ENCODE data around the gene ACKR3.

The ACKR3 gene

DNA sequence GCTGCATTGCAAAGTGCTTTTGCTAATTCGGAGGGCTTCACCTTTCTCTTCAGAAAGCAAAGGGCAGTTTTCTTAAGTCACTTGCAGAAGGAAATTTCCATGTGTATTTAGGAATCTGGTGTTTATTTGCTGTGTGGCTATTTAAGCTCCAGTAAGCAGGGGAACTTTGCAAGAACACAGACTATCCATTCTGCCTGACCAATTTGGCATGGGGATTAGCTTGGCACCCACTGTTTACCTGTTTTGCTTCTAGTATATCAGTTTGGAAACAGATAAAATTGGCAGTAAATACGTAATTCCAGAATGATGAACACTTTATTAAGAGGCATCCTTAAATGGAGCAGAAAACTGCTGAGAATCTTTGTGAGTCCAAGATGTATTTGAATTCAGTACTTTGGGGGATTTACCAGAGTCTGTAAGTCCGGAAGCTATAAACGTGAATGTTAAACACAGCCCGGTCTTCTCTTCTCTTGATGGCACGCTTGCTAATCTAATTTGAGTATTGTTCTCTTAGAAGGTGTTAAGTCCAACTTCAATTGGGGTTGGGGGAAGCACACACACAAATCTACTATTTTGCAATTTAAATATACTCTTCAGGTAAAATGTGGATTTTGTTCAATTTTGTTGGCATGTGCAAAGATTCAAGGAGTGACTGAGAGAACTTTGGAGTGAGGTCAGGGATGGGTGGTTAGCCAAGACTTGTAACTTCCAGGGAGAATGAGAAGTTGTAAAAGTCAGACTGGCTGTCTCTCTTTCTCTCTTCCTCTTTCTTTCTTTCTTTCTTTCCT lies 650 bp downstream of the ACKR3 start:
- no peak for DNase-seq (ENCODE audit: low spot score)

DNA sequence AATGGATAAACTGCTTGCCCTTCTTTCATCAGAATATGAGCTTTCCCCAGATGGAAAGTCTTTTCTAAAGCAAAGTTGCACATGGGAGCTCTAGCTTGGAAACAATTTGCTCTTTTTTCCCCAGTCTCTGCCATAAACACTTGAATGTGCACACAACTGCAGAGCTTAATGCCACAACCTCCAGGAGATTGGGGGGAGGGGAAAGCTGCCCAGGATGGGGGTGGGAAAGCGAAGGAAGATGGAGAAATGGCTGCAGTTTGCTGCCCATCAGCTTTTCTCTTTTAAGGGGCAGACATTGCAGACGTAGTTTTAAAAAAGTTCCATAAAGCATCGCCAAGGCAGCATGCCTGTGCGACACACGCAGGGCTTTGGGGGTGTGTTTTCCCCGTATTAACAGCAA lies 1.5 kb downstream of the ACKR3 start:
- DNase-seq (ENCODE audit: low spot score): no peak

DNA sequence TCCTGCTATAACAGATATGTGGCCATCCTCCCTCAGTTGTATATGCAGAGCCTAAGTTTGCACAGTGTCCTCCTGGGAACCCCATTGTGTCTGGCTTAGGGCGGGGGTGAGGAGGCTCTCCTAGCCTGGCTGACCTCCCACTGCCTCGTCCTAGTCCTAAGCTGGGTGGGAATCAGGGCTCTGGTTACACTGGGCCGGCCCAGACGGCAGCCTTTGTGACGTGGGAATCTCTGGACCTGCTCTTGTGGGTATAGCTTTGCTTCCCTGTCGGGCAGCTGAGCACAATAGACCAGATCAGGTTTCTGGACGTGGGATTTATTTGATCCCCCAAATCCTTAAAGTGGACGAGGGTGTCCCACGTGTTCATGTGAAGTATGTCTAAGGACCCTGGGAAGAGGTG lies 2.9 kb downstream of the ACKR3 start:
- no peak for DNase-seq (ENCODE audit: low spot score)

DNA sequence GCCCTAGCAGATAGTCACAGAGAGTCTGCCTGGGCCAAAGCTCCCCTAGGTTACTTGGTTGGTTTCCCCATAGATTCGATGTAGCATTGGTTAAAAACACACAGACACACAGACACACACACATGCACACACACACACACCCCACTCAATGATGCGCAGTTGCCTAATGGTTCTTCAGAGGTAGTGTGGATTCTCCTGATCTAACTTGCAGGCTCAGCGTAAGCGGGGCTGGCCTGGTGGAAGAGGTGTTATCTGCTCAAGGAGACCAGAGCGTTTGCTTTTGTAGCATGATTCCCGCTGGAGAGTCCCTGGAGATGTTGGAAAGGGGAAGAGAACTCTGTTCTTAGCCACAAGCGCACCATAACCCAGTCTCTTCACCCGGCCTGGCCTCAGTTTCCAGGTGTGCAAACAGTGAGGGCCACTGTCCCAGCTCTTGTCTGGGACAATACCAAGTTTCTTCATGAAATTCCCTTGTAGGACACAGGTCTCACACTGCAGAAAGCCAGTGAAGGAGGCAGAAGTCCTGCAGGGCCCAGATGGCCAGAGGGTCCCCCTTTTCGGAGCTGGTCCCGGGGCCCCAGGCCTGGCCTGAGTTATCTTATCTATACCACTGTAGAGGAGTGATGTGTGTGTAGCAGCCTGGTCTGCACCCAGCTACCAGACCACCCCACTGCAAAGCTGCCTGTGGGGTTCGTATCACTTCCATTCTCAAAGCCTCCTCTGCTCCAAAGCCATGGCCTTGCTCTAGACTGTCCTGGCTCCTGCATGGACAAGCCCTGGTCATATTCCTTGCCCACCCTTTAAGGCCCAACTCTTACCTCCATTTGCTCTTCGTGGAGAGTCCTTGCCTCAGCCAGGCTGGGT lies 3.7 kb downstream of the ACKR3 start:
- no peak for DNase-seq (ENCODE audit: low spot score)

DNA sequence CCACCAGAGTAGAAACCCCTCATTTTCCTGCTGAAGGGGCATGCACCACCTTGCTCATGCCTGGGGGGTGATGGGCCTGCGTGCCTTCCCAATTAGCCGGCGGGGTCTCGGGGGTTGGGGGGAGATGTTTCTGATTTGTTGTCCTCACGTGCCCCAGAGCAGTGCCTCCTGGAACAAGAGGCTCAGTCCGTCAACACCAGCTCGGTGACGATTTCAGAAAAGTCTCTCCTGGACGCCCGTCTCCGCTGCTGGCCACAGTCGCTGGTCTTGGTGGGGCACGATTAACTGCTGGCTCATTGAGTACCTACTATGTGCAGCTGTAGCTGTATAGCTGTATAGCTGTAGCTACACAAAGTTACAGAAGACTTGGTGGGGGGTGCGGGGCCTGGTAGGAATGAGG lies 4.4 kb downstream of the ACKR3 start:
- no peak for DNase-seq (ENCODE audit: low spot score)

DNA sequence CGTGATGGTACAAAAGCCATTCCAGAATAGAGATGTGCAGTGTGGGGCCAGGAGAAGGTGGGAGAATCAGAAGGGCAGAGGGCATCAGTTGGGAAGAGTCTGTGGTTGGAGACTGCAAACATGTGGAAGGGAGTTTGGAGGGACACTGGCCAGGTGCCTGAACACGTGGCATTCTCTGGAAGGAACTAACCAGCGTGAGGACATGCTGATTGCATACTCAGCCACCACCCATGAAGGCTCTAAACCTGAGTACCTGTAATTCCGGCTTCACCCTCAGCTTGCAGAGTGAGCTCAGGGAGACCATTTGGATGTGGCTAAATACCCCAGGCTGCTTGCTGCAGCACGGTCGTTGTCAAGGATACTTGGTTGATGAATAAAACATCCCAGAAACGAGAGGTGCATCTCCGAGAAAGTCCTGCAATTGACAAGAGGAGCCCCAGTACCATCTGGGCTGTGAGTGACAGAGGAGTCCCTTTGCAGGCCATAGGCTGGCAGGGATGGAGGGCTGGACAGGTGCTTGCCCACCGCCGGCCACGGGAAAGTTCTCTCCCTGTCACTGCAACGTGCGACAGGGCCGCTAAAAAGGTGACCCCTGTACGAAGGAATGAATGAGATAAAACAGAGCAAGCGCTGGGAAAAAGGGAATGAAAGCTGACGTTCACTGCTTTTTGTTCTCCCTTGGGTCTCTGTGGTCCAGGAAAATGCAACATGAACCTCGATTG lies 5.0 kb downstream of the ACKR3 start:
- no peak for DNase-seq (ENCODE audit: low spot score)

DNA sequence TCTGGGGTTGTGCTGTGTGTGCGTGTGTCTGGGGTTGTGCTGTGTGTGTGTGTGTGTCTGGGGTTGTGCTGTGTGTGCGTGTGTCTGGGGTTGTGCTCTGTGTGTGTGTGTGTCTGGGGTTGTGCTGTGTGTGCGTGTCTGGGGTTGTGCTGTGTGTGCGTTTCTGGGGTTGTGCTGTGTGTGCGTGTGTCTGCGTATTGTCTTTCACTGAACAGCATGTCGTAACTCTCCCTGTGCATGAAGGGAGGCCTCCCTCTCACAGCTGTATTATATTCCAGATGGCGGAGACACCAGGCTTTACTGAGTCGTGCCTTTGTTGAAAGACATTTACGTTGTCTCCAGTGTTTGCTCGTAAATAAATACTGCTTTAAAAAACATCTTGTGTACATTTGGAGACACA lies 5.9 kb downstream of the ACKR3 start:
- no peak for DNase-seq (ENCODE audit: low spot score)

DNA sequence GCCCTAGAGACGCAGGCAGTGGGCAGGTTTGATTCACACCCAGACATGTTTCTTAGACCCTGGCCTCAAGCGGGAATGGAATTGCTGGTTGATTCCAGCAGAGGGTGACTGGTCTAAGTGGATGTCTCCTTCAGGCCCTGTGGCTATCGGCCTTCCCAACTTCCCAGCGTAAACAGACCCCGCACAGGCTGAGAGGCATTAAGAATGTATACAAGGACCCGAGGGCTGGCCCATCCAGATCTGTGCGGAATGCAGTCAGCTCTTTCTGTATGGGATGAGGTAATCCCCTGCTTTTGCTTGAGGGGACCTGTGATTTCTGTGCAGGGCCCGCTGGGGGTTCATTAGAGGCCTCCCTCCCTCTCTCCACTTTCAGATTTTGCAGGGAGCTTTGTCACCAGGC lies 6.5 kb downstream of the ACKR3 start:
- no peak for DNase-seq (ENCODE audit: low spot score)

DNA sequence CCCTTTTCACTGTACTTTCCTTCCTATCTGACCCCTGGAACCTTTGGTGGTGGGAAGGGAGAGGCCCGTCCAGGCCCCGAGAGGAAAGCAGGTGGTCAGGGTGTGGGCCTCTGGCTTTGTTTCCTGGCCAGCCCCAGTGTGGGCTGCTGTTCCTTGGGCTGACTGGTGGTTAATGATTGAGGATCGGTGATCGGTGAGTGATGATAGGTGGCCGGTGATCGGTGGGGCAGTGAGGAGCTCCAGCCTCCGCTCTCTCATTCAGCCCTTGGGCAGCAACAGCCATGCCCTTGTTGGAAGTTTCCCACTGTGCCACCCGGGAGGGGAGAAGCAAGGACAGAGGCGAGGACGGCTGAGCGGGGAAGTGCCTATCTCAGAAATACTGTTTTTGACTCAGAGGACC lies 7.3 kb downstream of the ACKR3 start:
- DNase-seq (ENCODE audit: low spot score): no peak

DNA sequence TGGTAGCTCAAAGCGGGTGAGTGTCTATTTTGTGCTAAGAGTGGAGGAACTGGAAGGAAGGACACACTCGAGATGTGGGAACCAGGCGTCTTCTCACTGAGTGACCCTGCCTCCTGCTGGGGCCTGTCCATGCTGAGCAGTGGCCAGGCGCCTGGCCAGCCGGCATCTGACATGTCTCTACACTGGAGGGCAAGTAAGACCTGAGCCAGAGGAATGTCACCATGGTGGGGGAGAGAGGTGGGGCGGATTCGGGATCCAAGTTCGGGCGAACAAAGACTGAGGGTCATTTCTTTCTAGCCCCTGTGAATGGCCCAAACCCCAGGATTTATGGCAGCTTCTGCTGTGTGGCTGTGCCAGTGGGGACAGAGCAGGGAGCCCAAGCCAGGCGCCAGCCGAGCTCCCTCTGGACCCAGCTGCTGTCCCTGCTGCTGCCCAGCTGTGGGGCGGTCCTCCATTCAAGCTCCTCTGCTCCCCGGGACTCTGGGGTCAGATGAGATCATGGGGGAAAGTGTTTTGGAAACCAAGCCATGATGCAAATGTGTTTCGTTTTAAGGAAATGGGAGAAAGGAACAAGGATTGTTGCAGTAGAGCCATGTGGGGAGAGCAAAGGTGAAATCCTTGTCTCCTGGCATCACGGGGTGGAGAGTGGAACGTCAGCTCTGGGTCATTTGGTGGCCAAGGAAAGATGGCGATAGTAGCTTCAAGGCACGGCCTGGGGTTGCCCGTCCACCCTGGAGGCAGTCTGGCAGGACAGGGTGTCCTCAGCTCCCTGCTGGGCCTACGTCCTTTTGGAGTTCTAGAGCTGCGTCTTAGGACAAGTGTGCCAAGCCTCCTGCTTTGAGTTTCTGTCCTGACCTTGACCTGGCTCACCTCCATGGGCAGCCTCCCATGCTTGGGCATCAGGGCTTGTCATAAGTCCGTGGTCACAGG lies 8.1 kb downstream of the ACKR3 start:
- no peak for DNase-seq (ENCODE audit: low spot score)

DNA sequence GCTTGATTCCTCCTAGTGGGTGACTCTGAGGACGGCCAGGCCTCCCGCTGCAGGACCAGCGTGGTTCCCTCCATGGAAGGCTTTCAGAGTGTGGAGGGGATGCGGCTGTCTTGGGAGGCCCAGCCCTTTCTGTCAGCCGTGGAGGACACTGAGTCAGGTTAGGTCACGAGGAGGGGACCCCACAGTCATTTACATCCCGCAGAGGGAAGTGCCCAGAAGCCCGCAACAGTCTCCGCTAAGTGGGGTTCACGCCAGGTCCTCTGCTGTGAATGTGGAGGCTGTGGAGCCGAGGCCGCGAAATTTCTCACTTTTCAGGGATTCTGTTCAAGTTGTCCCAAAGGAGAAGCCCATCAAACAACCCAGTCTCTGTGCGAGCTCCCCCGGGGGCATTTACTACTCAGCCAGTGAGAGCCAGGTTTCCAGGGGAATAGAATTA lies 8.8 kb downstream of the ACKR3 start:
- no peak for DNase-seq (ENCODE audit: low spot score)

DNA sequence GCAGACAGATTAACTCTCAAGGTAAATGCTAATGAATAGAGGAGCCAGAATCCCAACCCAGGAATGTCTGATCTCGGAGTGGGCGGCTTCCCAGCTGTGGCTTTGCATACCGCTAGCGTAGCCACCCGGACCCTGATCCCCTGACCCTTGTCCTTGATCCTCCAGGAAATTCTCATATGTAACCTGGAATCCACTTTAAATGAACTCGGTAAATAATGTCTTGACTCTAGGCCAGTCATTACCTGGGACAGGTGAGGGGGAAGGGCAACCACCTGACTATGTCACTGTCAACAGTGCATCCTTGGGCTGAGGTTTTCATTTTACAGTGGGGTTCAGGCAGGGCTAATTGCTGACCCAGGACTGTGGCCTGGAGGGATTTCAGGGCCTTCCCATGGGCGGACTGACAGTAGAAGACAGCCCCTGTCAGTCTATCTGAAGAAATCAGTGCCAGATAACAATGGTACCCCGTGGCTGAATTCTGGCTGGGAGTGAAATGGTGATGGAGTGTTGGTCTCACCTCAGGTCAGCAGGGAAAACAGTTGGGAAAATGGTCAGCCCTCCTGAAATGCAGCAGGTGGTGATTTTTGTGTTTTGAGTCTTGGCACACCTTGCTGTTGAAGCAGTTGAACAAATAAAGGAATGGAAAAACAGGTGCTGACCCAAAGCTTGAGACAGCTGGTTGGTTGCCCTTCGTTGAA lies 9.6 kb downstream of the ACKR3 start:
- DNase-seq (ENCODE audit: low spot score): no peak

DNA sequence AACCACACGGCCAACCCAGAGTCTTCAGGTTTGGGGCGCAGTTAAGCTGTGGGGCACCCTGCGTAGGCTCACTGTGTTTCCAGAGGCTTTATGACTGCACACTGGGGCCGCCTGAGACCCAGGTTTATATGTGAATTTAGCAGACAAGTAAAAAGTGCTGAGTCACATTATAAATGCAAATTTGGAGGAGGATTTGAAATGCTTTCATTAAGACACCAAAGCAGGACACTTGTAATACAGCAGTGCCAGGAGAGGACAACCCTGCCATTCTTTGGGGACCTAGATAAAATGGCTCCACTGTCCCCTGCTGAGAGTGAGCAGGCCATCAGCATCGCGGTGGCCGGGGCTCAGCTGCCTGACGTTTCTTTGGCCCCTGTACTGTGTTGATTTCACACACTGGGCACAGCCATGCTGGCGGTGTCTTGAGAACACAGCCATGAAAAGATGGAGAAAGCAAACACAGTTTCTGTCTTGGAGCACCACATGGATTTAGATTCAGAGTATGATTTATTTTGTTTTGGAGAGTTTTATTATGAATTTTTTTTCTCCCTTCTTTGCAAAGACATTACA lies 10.2 kb downstream of the ACKR3 start:
- DNase-seq (ENCODE audit: low spot score): no peak

DNA sequence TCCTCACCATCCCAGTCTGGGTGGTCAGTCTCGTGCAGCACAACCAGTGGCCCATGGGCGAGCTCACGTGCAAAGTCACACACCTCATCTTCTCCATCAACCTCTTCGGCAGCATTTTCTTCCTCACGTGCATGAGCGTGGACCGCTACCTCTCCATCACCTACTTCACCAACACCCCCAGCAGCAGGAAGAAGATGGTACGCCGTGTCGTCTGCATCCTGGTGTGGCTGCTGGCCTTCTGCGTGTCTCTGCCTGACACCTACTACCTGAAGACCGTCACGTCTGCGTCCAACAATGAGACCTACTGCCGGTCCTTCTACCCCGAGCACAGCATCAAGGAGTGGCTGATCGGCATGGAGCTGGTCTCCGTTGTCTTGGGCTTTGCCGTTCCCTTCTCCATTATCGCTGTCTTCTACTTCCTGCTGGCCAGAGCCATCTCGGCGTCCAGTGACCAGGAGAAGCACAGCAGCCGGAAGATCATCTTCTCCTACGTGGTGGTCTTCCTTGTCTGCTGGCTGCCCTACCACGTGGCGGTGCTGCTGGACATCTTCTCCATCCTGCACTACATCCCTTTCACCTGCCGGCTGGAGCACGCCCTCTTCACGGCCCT lies 11.2 kb downstream of the ACKR3 start:
- DNase-seq (ENCODE audit: low spot score): no peak

DNA sequence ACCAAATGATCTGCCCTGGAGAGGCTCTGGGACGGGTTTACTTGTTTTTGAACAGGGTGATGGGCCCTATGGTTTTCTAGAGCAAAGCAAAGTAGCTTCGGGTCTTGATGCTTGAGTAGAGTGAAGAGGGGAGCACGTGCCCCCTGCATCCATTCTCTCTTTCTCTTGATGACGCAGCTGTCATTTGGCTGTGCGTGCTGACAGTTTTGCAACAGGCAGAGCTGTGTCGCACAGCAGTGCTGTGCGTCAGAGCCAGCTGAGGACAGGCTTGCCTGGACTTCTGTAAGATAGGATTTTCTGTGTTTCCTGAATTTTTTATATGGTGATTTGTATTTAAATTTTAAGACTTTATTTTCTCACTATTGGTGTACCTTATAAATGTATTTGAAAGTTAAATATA lies 11.9 kb downstream of the ACKR3 start:
- DNase-seq (ENCODE audit: low spot score): no peak

DNA sequence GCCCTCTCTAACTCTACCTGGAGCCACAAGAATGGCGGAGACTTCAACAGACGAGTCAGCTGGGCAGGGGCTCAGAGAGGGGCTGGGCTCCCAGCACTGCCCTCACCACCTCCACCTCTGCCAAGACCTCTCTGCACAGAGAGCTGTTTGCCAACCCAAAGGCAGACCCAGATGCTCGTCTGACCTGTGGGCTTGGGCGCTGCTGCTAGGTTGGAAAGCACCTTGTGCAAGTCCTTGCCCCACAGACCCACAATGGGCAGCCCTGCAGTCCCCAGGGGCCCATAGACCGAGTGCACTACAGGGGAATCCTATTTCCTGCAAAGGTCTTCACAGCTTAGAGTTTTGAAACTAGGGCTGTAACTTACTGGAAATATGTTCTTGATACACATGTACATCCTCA lies 13.3 kb downstream of the ACKR3 start:
- DNase-seq (ENCODE audit: low spot score): no peak

DNA sequence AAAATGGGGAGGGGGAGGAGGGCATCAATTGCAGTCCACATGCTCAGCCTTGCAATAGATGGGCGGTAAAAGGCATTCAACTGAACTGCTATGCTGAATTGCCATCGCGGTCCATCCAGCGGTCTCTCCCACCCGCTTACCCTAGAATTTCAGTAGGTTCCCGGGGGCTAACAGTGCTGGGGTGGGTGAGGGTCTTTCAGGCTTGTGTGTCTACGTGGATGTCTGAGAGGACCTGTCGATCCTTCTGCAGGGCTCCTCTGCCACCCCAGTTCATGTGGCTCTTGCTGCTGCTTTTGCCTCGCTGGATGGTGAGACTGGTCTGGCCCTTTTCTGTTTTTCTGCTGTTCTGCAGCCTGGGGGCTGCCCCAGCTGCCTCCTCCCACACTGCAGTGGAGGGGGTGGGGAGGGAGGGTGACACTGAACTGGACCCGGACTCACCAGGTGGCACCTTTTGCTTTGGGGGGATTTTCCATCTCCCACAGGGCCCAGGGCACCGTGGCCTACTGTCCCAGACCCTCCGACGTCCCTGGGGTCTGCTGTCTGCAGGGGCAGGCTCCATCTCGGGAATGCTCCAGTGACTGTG lies 14.1 kb downstream of the ACKR3 start:
- no peak for DNase-seq (ENCODE audit: low spot score)

DNA sequence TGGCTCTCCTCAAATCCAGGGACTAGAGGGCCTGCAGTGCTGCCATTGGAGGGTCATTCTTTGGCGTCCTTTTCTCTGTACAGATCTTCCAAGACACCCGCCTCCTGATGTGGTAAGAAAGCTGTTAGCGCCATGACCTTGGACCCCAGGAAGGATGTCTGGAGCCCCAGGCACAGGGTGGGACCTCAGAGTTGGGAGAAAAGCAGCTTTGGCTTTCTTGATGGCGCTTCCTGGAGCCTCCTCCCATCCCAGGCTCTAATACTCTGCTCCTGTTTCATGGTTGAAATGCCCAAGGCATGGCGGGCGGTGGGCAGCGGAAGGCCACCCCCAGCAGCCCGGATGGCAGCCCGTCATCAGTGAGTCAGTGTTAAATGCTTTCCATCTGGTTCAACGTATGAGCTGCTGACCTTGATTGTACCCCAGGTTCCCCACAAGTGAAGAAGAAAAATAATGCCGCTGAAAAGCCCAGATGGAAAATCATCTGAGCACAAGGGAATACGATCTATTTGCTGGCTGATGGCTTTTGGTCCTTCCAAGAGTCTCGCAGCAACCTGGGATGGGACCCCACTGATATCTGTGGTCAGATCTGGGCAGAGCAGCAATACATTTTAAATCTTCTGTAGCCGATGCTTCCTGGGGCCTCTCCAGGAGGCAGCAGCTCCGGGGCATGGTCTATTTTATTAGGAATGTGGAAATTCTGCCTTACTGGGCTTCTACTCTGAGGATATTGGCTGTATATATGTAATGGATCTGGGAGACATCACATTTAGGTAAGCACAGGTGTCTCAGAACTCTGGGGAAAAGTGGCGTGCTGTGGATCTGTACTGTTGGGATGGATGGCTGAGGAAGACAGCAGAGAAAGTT lies 15.1 kb downstream of the ACKR3 start:
- DNase-seq (ENCODE audit: low spot score): no peak

DNA sequence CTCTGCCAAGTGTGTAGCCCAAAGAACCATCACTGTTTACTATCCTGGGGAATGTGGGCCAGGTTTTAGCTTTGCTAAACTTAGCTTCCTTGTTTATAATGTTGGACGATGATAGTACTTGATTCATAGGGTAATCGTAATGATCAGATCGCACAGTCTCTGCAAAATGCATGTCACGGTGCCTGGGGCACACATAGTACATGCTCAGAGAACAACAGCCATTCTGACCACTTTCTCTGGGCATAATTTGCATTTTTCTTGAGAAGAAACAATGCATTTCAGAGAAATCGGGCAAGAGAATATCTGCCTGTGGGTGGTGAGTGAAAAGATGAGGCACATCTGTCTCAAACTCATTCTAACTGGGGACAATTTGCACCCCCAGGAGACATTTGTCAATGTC lies 16.3 kb downstream of the ACKR3 start:
- no peak for DNase-seq (ENCODE audit: low spot score)
